Naive thymus-derived CD8-positive, alpha-beta T cell (primary cell): ENCODE data around the gene CD160. TPM values are rescaled to one million over a fixed set of nuclear protein-coding genes. Genes with fewer than 3 reads are reported as not detected.
"Not testable (repeated sequence)": the region's sequence is repeated elsewhere in the genome, so short reads cannot be mapped to it uniquely, and the experiment has no call there.

Experiments
- ATAC-seq, 2 donors: fragments of 150-1000 bp; cut with Tn5 transposase in 1 of 2; sonication (Bioruptor Pico), chemical (Tn5 transposase) in 1 of 2; 1 replicate in 1 of 2; 2 replicates in 1 of 2; pipeline ENCODE4 v1.10.0; 2021; ENCODE audit warnings: mild to moderate bottlenecking in 2 of 2, moderate library complexity in 2 of 2
- POLR2A ChIA-PET: fragments of 350-600 bp; sonication (Branson Sonifier 250); formaldehyde crosslinking; loops from one replicate; lab custom pipeline; 2021; ENCODE audit warnings: antibody characterized with exemption; lab: Charles Lee
- DNase-seq, 10 donors: peaks; one replicate each; pipeline versions ENCODE4 v3.0.0 to v3.0.0-alpha.2; 2020 to 2022
- H3K27ac Mint-ChIP-seq, 10 donors: one replicate each; pipeline ENCODE4 v1.8.0; 2020 to 2022; ENCODE audit warnings: mild to moderate bottlenecking in 10 of 10, mixed read lengths in 10 of 10, moderate library complexity in 4 of 10, inconsistent platforms in 1 of 10
- H3K27me3 Mint-ChIP-seq, 5 donors: one replicate each; pipeline ENCODE4 v1.8.0; 2021 to 2022; ENCODE audit warnings: mixed read lengths in 5 of 5
- H3K36me3 Mint-ChIP-seq, 3 donors: one replicate each; pipeline ENCODE4 v1.8.0; 2020 to 2022; ENCODE audit warnings: mixed read lengths in 3 of 3, mild to moderate bottlenecking in 2 of 3, inconsistent platforms in 1 of 3
- H3K4me1 Mint-ChIP-seq, 4 donors: one replicate each; pipeline ENCODE4 v1.8.0; 2021 to 2022; ENCODE audit warnings: mixed read lengths in 4 of 4
- H3K4me3 Mint-ChIP-seq, 10 donors: one replicate each; pipeline ENCODE4 v1.8.0; 2020 to 2022; ENCODE audit warnings: mild to moderate bottlenecking in 10 of 10, mixed read lengths in 10 of 10, moderate library complexity in 6 of 10, inconsistent platforms in 1 of 10
- H3K9me3 Mint-ChIP-seq, 9 donors: one replicate each; pipeline ENCODE4 v1.8.0; 2020 to 2022; ENCODE audit warnings: mixed read lengths in 9 of 9, mild to moderate bottlenecking in 3 of 9, inconsistent platforms in 1 of 9, moderate library complexity in 1 of 9
- polyA plus RNA-seq, 3 donors: library from polyadenylated mRNA; unstranded; fragments of 300-500 nt; fragmentation: Illumina TruSeq; gene quantifications; one replicate each; pipeline ENCODE4 v1.2.3, GENCODE V29; 2021
- total RNA-seq, 8 experiments: library from RNA in 2 of 8; stranded (reverse) in 2 of 8; gene quantifications; one replicate each; pipeline ENCODE4 v1.2.3 and lab custom pipeline; 2021 to 2026

Gene CD160, protein sequence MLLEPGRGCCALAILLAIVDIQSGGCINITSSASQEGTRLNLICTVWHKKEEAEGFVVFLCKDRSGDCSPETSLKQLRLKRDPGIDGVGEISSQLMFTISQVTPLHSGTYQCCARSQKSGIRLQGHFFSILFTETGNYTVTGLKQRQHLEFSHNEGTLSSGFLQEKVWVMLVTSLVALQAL
- total RNA-seq (not detected), polyA plus RNA-seq (100 to 1,000 TPM in 1 of 3 donors, 1 to 10 TPM in 2; 1.7 to 117 (median 2.4) TPM), total RNA-seq (lab: John Stamatoyannopoulos, UW) (0 to 1.5 (median 0.11) reads per million in 6 experiments)

DNA sequence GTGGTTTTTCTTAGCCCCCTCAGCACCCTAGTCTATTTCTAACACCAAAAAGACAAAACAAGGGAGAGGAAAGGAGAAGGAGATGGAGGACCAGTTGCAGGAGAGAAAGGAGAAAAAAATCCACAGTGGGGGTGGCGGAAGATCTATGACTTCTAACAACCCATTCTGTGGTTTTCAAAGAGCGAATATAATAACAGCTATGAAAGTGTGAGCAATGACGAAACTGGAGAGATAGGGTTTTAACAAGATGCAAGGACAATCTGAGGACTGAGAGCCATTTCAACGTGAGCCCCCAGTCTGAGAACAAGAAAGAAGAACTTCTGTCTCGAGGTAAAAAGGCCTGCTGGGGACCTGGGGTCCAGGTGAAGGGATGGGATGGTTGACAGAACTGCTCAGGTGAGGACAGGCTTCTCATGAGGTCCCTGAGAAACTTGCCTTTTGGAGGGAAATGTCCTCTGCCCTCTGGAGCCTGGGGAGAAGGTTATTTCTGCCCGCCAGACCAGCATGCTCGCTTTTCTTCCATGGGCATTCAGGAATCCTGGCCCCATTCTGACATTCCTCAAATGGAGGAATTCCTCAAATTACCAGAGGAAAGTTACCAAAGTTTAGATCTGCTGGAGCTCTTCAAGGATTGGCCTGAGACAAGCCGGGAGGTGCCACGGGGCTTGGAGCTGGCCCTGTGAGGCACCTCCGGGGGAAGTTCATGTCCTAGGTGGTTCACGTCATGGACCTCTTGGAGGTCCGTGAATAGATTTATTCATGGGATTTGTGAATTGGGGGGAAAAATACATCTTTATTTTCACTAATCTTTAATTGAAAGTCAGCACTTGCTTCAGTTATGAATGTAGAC, at the start of gene CD160:
TSS of gene CD160 (plus strand) at position 270 of the 850 bp plus-strand sequence. CDS start 8,829 bp downstream, outside the sequence.
- H3K9me3 Mint-ChIP-seq, result no peaks in the 10 kb centered on the region
- H3K27me3 Mint-ChIP-seq, result peaks cover 9 to 18% (median 14%) of the 10 kb centered on the region in 5 donors
- H3K27ac Mint-ChIP-seq, result peak within 1 kb of the TSS in 3 of 10 donors; percentile 3 to 81 (median 49)
- H3K4me1 Mint-ChIP-seq, result peaks cover 5 to 30% (median 15%) of the 10 kb centered on the region in 4 donors
- ATAC-seq (no peak), DNase-seq (peak in 1 of 10 donors; percentile 28)
- POLR2A ChIA-PET, result no interaction called here
- H3K36me3 Mint-ChIP-seq, result no peaks in the 10 kb centered on the region
- peak within 1 kb of the TSS in 7 of 10 donors; percentile 14 to 87 (median 63) for H3K4me3 Mint-ChIP-seq

DNA sequence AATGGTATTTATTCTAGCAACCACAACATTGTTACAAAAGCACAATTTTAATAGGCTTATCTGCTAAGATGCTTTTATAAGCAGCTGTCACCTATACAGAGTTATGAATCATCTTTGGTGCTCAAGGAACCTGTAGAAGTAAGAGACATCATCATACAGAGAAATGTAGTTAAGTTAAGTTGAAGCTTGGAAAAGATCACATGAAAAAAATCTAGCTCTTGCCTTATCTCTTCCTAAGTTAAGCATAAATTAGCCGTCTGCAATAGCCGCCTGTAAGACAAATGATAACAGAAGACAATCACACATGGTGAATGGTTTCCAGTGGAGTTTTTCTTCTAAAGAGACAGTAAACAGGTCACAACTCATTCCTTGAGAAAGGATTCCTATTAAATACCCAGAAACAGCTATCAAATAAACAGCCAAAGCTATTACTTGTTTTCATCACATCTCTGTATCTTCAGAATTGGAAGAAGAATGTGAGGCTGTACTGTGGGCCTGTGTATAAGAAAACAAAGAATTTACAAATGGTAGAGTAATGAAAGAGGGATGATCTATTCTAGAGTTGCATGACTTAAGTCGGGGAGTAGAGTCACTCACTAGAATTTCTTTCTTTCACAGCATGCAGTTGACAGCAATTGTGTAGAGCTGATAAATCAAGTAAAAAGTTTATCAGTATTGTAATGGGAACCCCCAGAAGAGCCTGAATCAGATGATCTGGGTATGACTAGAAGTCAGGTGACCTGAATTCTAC, 48.1 kb upstream of the CD160 start:
- ATAC-seq, H3K4me3 Mint-ChIP-seq, H3K9me3 Mint-ChIP-seq, H3K27ac Mint-ChIP-seq, DNase-seq, POLR2A ChIA-PET, H3K27me3 Mint-ChIP-seq: not testable (repeated sequence)
- peaks cover 2 to 19% (median 9%) of the 10 kb centered on the region in 4 donors for H3K4me1 Mint-ChIP-seq
- peaks cover 0 to 25% (median 14%) of the 10 kb centered on the region in 3 donors for H3K36me3 Mint-ChIP-seq

DNA sequence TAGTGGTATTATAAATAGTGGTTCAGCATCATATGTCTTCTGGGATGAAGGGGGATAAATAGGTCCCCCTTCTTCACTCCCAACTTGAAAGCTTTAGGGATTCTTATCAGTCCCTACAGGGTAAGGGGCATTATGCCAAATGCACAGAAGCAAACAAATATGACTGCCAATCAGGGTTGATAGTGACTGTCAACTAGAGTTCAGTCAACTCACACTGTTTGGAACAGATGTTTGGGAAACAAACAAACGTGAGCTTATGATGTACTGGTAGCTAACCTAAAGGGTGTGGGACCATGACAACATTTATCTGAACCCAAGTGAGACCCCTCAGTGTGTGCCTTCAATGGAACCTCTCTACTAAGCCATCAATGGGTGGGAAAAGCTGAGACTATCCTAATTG, 46.1 kb upstream of the CD160 start:
- H3K27ac Mint-ChIP-seq, H3K27me3 Mint-ChIP-seq, H3K9me3 Mint-ChIP-seq, DNase-seq, H3K4me3 Mint-ChIP-seq, POLR2A ChIA-PET, ATAC-seq: not testable (repeated sequence)
- H3K4me1 Mint-ChIP-seq, result peaks cover 2 to 19% (median 8%) of the 10 kb centered on the region in 4 donors
- H3K36me3 Mint-ChIP-seq, result peaks cover 0 to 13% (median 6%) of the 10 kb centered on the region in 3 donors

DNA sequence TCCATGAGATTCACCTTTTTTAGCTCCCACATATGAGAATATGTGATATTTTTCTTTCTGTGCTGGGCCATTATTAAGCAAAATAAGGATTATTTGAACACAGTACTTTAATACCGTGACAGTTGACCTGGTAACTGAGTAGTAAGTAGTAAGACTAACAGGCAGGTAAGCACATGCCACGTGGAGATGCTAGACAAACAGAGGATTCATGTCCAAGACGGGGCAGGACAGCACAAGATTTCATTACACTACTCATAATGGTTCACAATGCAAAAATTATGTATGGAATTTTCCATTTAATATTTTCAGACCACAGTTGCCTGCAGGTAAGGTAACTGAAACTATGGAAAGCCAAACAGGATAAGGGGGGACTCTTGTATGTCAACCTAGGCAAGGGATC, 34.4 kb upstream of the CD160 start:
- ATAC-seq, H3K36me3 Mint-ChIP-seq, H3K9me3 Mint-ChIP-seq, H3K27me3 Mint-ChIP-seq, H3K4me3 Mint-ChIP-seq, DNase-seq, POLR2A ChIA-PET, H3K27ac Mint-ChIP-seq: not testable (repeated sequence)
- peaks cover 6 to 17% (median 11%) of the 10 kb centered on the region in 4 donors for H3K4me1 Mint-ChIP-seq

DNA sequence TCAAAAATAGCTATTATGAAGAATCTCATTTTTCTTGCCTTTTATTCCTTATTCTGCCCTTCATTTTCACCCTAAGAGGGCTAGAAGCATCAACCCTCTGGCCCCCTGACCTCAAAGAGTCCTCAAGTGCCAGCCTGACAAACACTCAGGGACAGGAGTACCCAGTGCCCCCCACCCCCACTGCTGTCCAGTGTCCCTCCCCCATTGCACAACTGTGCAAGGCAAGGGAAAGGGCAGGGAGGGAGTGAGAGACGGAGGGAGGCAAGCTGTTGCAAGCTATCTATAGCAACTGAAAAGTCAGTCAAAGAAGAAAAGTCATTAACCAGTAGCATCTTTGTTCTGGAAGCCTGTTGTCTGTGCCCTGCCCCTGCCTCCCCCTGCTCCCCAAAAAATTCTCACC, 33.2 kb upstream of the CD160 start:
- DNase-seq, POLR2A ChIA-PET, H3K36me3 Mint-ChIP-seq, ATAC-seq, H3K9me3 Mint-ChIP-seq, H3K4me3 Mint-ChIP-seq, H3K27me3 Mint-ChIP-seq, H3K27ac Mint-ChIP-seq: not testable (repeated sequence)
- H3K4me1 Mint-ChIP-seq, result peaks cover 10 to 29% (median 22%) of the 10 kb centered on the region in 4 donors

DNA sequence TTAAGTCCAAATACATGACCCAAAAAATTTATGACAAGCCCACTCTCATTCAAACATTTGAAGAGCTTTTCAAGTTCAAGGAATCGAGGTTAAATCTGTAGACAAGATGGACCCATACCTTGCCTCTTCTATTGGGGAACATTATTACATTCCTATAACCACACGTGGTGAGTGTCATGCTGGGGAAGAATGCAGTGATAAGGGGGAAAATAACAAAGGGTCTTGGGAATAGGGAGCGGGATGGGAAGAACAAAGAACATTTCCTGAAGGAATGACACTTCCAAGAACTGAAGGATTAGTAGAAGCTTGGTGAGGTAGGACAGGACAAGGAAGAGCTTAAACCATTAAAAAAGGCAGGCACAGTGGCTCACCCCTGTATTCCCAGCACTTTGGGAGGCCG, 31.0 kb upstream of the CD160 start:
- no peaks in the 10 kb centered on the region for H3K27me3 Mint-ChIP-seq
- peak overlapping the region in 4 of 10 donors; percentile 22 to 81 (median 62) for H3K27ac Mint-ChIP-seq
- H3K4me3 Mint-ChIP-seq, result peak overlapping the region in 2 of 10 donors; percentile 18 to 58
- peaks cover 0 to 3% (median 2%) of the 10 kb centered on the region in 3 donors for H3K36me3 Mint-ChIP-seq
- ATAC-seq (no peak), DNase-seq (no peak)
- POLR2A ChIA-PET, result no interaction called here
- H3K4me1 Mint-ChIP-seq, result peaks cover 10 to 38% (median 28%) of the 10 kb centered on the region in 4 donors
- H3K9me3 Mint-ChIP-seq, result no peaks in the 10 kb centered on the region

DNA sequence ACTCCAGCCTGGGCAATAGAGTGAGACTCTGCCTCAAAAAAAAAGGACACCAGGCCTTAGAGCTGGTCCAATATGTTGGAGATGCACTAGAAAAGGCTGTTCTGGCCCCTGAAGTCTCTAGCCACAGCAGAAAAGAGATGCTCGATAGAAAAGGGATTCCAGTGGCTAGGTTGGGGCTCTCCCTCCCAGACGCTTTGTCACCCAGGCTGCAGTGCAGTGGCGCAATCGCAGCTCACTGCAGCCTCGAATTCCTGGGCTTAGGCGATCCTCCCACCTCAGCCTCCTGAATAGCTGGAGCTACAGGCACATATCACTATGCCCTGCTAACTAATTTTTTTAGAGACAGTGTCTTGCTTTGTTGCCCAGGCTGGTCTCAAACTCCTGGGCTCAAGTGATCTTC, 30.4 kb upstream of the CD160 start:
- peak overlapping the region in 1 of 10 donors; percentile 60 for H3K4me3 Mint-ChIP-seq
- H3K27ac Mint-ChIP-seq, result peak overlapping the region in 4 of 10 donors; percentile 17 to 86 (median 75)
- POLR2A ChIA-PET, result no interaction called here
- H3K9me3 Mint-ChIP-seq, result no peaks in the 10 kb centered on the region
- no peaks in the 10 kb centered on the region for H3K27me3 Mint-ChIP-seq
- no peak for ATAC-seq
- no peak for DNase-seq
- H3K36me3 Mint-ChIP-seq, result peaks cover 0 to 3% (median 2%) of the 10 kb centered on the region in 3 donors
- peaks cover 10 to 38% (median 28%) of the 10 kb centered on the region in 4 donors for H3K4me1 Mint-ChIP-seq

DNA sequence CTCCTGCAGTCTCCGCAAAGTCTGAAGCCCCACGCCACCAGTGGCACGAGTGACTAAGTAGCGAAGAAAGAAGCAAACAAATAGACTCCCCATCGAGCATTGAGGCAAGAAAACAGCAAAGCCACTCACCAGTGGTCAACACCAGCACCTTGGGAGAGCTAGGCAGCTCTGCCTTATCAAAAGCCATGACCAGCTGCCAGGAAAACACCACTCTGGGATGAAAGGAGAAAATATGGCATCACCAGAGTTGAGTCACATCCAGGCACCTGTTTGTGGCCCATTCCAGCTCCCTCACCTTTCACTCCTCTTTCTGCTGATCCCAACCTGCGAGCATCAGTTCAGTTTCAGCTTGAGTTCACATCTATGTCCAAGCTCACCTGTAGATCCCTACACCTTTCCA, 29.4 kb upstream of the CD160 start:
- Mint-ChIP-seq H3K27ac (peak overlapping the region; percentile 23 to 90 (median 78)), H3K27me3 (no peaks in the 10 kb centered on the region), H3K36me3 (peaks cover 0 to 3% (median 0%) of the 10 kb centered on the region in 3 donors), H3K4me3 (peak overlapping the region; percentile 5 to 74 (median 59)), H3K4me1 (peaks cover 12 to 38% (median 28%) of the 10 kb centered on the region in 4 donors), H3K9me3 (no peaks in the 10 kb centered on the region)
- POLR2A ChIA-PET, result no interaction called here
- DNase-seq (no peak), ATAC-seq (no peak)

DNA sequence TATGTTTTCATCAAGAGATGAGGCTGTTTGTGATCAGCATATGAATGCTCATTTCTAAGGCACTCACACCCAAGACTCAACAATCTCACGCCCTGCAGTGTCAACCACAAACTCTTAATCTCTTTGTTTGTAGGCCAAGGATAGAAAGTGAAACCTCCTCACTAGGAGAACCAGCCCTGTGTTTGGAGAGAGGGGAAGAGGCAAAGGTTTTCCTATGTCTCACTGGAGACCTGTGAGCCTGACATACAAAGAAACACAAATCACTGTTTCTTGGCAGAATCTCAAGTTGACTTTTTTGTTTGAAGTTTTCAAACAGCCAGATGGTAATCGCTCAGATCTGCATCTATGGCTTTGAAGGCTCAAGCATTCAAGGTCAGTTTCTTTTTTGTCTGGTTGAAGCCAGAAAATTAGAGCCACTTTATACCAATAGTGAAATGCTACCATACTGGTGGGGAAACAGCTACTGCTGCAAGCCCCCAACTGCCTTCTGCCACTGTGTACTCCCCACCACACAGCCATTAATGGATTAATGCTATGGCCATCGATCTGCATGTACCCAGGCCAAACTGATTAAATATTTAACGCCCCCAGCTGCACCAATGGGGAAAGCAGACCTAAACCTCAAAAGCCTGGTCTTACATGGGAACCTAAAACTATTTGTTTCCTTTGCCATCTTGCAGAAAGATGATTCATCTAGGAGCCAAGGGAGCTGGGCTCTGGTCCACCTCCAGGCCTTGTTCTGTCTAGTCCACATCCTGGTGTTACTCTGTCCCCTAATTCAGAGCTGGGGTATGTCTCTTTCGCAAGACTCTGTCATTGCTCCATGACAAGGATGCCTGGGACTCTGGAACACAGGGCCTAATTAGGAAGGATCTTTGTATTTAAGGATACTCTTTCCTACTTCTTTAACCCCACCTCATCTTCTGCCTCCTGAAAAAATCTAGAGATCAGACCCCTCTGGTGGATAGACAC, 28.4 kb upstream of the CD160 start:
- Mint-ChIP-seq H3K9me3 (no peaks in the 10 kb centered on the region), H3K27ac (peak overlapping the region; percentile 40 to 90 (median 80)), H3K27me3 (no peaks in the 10 kb centered on the region), H3K4me1 (peaks cover 12 to 41% (median 29%) of the 10 kb centered on the region in 4 donors), H3K36me3 (peaks cover 0 to 3% (median 0%) of the 10 kb centered on the region in 3 donors), H3K4me3 (peak overlapping the region; percentile 48 to 74 (median 56))
- POLR2A ChIA-PET, result interaction anchor here (1.0 kb wide), 1 partner anchor 30 kb away, joined by 3 read pairs; no protein-coding TSS in a partner anchor
- ATAC-seq (peak; percentile 65 to 81), DNase-seq (peak in 4 of 10 donors; percentile 6 to 51 (median 38))

DNA sequence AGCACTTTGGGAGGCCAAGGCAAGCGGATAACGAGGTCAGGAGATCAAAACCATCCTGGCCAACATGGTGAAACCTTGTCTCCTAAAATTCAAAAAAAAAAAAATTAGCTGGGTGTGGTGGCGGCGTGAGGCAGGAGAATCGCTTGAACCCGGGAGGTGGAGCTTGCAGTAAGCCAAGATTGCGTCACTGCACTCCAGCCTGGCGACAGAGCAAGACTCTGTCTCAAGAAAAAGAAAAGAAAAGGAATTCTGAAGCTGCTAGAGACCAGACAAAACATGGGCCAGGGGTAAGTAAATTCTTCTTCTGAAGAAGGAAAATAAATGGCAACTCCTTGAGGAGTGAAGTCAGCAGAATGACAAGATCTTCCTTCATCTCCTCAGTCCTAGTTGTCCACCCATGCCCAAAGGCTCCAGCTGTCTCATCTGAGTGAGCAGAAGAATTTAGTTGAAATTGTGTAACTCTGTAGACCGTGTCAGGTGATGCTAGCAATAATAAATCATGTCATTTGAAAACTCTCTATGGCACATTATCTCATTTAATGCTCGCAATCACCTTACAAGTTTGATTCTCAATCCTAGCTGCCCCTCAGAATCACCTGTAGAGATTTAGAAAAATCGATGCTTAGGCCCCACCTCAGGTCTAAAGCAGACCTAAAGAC, 26.4 kb upstream of the CD160 start:
- peak overlapping the region in 1 of 10 donors; percentile 43 for H3K27ac Mint-ChIP-seq
- DNase-seq, result no peak
- H3K4me3 Mint-ChIP-seq, result no peak overlapping the region
- H3K4me1 Mint-ChIP-seq, result peaks cover 12 to 51% (median 29%) of the 10 kb centered on the region in 4 donors
- no peaks in the 10 kb centered on the region for H3K9me3 Mint-ChIP-seq
- no peaks in the 10 kb centered on the region for H3K36me3 Mint-ChIP-seq
- H3K27me3 Mint-ChIP-seq, result no peaks in the 10 kb centered on the region
- no peak for ATAC-seq
- POLR2A ChIA-PET, result no interaction called here
